Liver (tissue), 9 donors: Measurements from ENCODE around the gene IGF2R. TPM values are rescaled to one million over a fixed set of nuclear protein-coding genes. Genes with fewer than 3 reads are reported as not detected.

Source experiments
- DNase-seq: peaks from one replicate; pipeline ENCODE4 v3.0.0-alpha.2; 2017; ENCODE audit warnings: low spot score
- H3K27ac ChIP-seq, 2 donors: one replicate each; pipeline ENCODE4 v1.7.0; 2013; ENCODE audit warnings: inconsistent platforms in 2 of 2, low read length in 2 of 2, control low read depth in 1 of 2, low read depth in 1 of 2, mild to moderate bottlenecking in 1 of 2
- H3K27me3 ChIP-seq, 4 donors: one replicate each; pipeline versions ENCODE4 v1.6.1 to v1.7.0; 2013; ENCODE audit warnings: low read length in 3 of 4, inconsistent platforms in 1 of 4, mild to moderate bottlenecking in 1 of 4, moderate library complexity in 1 of 4; ENCODE audit not compliant: control insufficient read depth in 4 of 4, insufficient read depth in 4 of 4
- H3K36me3 ChIP-seq, 4 donors: one replicate each; pipeline versions ENCODE4 v1.6.1 to v1.7.0; 2013; ENCODE audit warnings: low read length in 3 of 4, mild to moderate bottlenecking in 3 of 4, low read depth in 1 of 4, moderate library complexity in 1 of 4; ENCODE audit not compliant: control insufficient read depth in 4 of 4, insufficient read depth in 3 of 4
- H3K4me1 ChIP-seq, 4 donors: one replicate each; pipeline versions ENCODE4 v1.6.1 to v1.7.0; 2013; ENCODE audit warnings: low read length in 3 of 4, mild to moderate bottlenecking in 3 of 4, moderate library complexity in 1 of 4; ENCODE audit not compliant: control insufficient read depth in 4 of 4, insufficient read depth in 4 of 4
- H3K4me3 ChIP-seq, 3 donors: one replicate each; pipeline versions ENCODE4 v1.6.1 to v1.7.0; 2013; ENCODE audit warnings: low read length in 3 of 3, control low read depth in 1 of 3, low read depth in 1 of 3, mild to moderate bottlenecking in 1 of 3
- H3K9ac ChIP-seq, 2 donors: one replicate each; pipeline ENCODE4 v1.7.0; 2013; ENCODE audit warnings: low read length in 2 of 2, mild to moderate bottlenecking in 2 of 2, moderate library complexity in 2 of 2, control low read depth in 1 of 2, low read depth in 1 of 2
- H3K9me3 ChIP-seq, 4 donors: one replicate each; pipeline versions ENCODE4 v1.6.1 to v1.7.0; 2013; ENCODE audit warnings: low read length in 3 of 4; ENCODE audit not compliant: control insufficient read depth in 4 of 4
- EGR1 ChIP-seq, 2 donors: IDR thresholded peaks; 2 replicates each; pipeline ENCODE4 v1.6.1; 2016 to 2018; ENCODE audit warnings: antibody characterized with exemption in 2 of 2, low read depth in 2 of 2
- FOXA1 ChIP-seq: IDR thresholded peaks from 2 replicates; pipeline ENCODE4 v1.6.1; 2016; ENCODE audit warnings: antibody characterized with exemption
- FOXA2 ChIP-seq: IDR thresholded peaks from 2 replicates; pipeline ENCODE4 v1.6.1; 2016; ENCODE audit warnings: antibody characterized with exemption
- GABPA ChIP-seq, 2 donors: IDR thresholded peaks in 1 of 2; conservative IDR thresholded peaks in 1 of 2; 2 replicates each; pipeline ENCODE4 v1.6.1; 2016; ENCODE audit warnings: antibody characterized with exemption in 2 of 2, mild to moderate bottlenecking in 1 of 2, moderate library complexity in 1 of 2
- HNF4A ChIP-seq, 2 donors: conservative IDR thresholded peaks; 2 replicates each; pipeline ENCODE4 v1.6.1; 2016; ENCODE audit warnings: antibody characterized with exemption in 2 of 2, mild to moderate bottlenecking in 2 of 2
- HNF4G ChIP-seq: IDR thresholded peaks from 2 replicates; pipeline ENCODE4 v1.6.1; 2016; ENCODE audit warnings: antibody characterized with exemption
- JUND ChIP-seq, 2 donors: IDR thresholded peaks; 2 replicates each; pipeline ENCODE4 v1.6.1; 2016; ENCODE audit warnings: antibody characterized with exemption in 2 of 2
- NR2F2 ChIP-seq: IDR thresholded peaks from 2 replicates; pipeline ENCODE4 v1.6.1; 2016; ENCODE audit warnings: antibody characterized with exemption
- RAD21 ChIP-seq, 2 donors: IDR thresholded peaks; 2 replicates each; pipeline ENCODE4 v1.6.1; 2016; ENCODE audit warnings: antibody characterized with exemption in 2 of 2, mild to moderate bottlenecking in 2 of 2
- RXRA ChIP-seq, 2 donors: IDR thresholded peaks; 2 replicates each; pipeline ENCODE4 v1.6.1; 2017 to 2018; ENCODE audit warnings: antibody characterized with exemption in 2 of 2, mild to moderate bottlenecking in 1 of 2
- SP1 ChIP-seq: IDR thresholded peaks from 2 replicates; pipeline ENCODE4 v1.6.1; 2018; ENCODE audit warnings: antibody characterized with exemption, mild to moderate bottlenecking
- TAF1 ChIP-seq: conservative IDR thresholded peaks from 2 replicates; pipeline ENCODE4 v1.6.1; 2016; ENCODE audit warnings: antibody characterized with exemption, mild to moderate bottlenecking
- YY1 ChIP-seq: IDR thresholded peaks from 2 replicates; pipeline ENCODE4 v1.6.1; 2016; ENCODE audit warnings: antibody characterized with exemption, mild to moderate bottlenecking
- WGBS: extraction: QIAGEN DNeasy Blood & Tissue Kit; methylation state at CpG from one replicate; pipeline ENCODE4 v1.1.7; 2013; 5-methylcytosine and 5-hydroxymethylcytosine counted together
- polyA plus RNA-seq, 2 donors: library from polyadenylated mRNA; stranded (reverse) in 1 of 2; unstranded in 1 of 2; fragments of 200-250 nt in 1 of 2; fragments of >200 nt in 1 of 2; fragmentation: Nextera tagmentation in 1 of 2; extraction: Ambion mirVana in 1 of 2; gene quantifications; one replicate each; pipeline versions ENCODE4 v1.2.1 to v1.2.3, GENCODE V29; 2013 to 2015
- total RNA-seq, 2 donors: library from RNA; depleted of rRNA; stranded (reverse); fragments of >200 nt; gene quantifications; one replicate each; pipeline ENCODE4 v1.2.3, GENCODE V29; 2014
- TF ChIP-seq, protein P1 (sequence below): IDR thresholded peaks from 2 replicates; pipeline ENCODE4 v1.6.1; 2016; ENCODE audit warnings: antibody characterized with exemption
- TF ChIP-seq, protein P2 (sequence below): IDR thresholded peaks from 2 replicates; pipeline ENCODE4 v1.6.1; 2016; ENCODE audit warnings: antibody characterized with exemption, mild to moderate bottlenecking
- TF ChIP-seq, protein P3 (sequence below): IDR thresholded peaks from 2 replicates; pipeline ENCODE4 v1.6.1; 2016; ENCODE audit warnings: antibody characterized with exemption
- TF ChIP-seq, protein P4 (sequence below): fragments of 150-350 bp; IDR thresholded peaks from 2 replicates; pipeline ENCODE4 v1.5.1; 2017; ENCODE audit warnings: improper control_type of control experiment, low read depth, low read length; ENCODE audit not compliant: missing input control
- TF ChIP-seq, protein P5 (sequence below): IDR thresholded peaks from 2 replicates; pipeline ENCODE4 v1.6.1; 2016; ENCODE audit warnings: antibody characterized with exemption
- donor health status: healthy.
- donor health status: healthy.
- donor health status: healthy.
- donor health status: healthy.
- donor health status: healthy.

The IGF2R gene
- total and polyA plus RNA-seq, 4 donors = 16.6 to 84.9 (median 45.7) TPM

DNA sequence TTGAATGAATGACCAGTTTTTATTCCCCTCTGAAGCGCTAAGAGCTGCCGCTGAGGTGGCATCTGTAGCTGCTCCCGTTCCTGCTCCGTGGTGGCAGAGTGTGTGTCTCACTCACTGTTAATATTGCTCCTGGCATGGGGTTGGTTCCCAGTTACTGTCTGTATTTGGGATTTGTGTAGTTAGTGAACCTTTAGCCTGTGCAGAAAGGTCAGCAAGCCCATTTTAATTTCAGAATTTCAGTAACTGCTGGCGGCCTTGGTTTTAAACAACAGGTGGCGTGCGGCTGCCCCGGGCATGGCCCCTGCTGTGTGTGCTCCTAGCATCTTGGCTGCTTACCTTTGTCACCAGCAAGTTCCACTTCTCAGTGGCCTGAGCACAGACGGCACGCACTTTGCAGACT lies 98.7 kb downstream of the IGF2R start:
- Histone ChIP-seq H3K9ac (peak overlapping the region; percentile 15 to 52), H3K27ac (peak overlapping the region; percentile 32 to 64), H3K36me3 (peaks cover 16 to 52% (median 45%) of the 10 kb centered on the region in 4 donors), H3K9me3 (no peaks in the 10 kb centered on the region), H3K27me3 (no peaks in the 10 kb centered on the region), H3K4me1 (peaks cover 0 to 18% (median 8%) of the 10 kb centered on the region in 4 donors), H3K4me3 (no peak overlapping the region)
- DNase-seq = no peak
- TF ChIP-seq EGR1 (IDR thresholded peaks at IDR 0.05; ENCODE audit: low read depth in 2 of 2) (no peak), FOXA2 (peak; percentile 10), HNF4A (conservative IDR thresholded peaks at IDR 0.05) (peak; percentile 47 to 56), YY1 (no peak), JUND (IDR thresholded peaks at IDR 0.05) (no peak), RAD21 (IDR thresholded peaks at IDR 0.05) (peak; percentile 32 to 41), TAF1 (no peak), GABPA (IDR thresholded peaks at IDR 0.05 in 1 of 2, conservative IDR thresholded peaks at IDR 0.05 in 1 of 2) (no peak), RXRA (IDR thresholded peaks at IDR 0.05) (peak; percentile 50 to 66), HNF4G (peak; percentile 7), NR2F2 (no peak), SP1 (no peak), FOXA1 (no peak)
- TF ChIP-seq, protein P1, sequence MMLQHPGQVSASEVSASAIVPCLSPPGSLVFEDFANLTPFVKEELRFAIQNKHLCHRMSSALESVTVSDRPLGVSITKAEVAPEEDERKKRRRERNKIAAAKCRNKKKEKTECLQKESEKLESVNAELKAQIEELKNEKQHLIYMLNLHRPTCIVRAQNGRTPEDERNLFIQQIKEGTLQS = no peak
- TF ChIP-seq, protein P2, sequence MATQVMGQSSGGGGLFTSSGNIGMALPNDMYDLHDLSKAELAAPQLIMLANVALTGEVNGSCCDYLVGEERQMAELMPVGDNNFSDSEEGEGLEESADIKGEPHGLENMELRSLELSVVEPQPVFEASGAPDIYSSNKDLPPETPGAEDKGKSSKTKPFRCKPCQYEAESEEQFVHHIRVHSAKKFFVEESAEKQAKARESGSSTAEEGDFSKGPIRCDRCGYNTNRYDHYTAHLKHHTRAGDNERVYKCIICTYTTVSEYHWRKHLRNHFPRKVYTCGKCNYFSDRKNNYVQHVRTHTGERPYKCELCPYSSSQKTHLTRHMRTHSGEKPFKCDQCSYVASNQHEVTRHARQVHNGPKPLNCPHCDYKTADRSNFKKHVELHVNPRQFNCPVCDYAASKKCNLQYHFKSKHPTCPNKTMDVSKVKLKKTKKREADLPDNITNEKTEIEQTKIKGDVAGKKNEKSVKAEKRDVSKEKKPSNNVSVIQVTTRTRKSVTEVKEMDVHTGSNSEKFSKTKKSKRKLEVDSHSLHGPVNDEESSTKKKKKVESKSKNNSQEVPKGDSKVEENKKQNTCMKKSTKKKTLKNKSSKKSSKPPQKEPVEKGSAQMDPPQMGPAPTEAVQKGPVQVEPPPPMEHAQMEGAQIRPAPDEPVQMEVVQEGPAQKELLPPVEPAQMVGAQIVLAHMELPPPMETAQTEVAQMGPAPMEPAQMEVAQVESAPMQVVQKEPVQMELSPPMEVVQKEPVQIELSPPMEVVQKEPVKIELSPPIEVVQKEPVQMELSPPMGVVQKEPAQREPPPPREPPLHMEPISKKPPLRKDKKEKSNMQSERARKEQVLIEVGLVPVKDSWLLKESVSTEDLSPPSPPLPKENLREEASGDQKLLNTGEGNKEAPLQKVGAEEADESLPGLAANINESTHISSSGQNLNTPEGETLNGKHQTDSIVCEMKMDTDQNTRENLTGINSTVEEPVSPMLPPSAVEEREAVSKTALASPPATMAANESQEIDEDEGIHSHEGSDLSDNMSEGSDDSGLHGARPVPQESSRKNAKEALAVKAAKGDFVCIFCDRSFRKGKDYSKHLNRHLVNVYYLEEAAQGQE = peak; percentile 21
- TF ChIP-seq, protein P3, sequence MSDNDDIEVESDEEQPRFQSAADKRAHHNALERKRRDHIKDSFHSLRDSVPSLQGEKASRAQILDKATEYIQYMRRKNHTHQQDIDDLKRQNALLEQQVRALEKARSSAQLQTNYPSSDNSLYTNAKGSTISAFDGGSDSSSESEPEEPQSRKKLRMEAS = no peak
- TF ChIP-seq, protein P4, sequence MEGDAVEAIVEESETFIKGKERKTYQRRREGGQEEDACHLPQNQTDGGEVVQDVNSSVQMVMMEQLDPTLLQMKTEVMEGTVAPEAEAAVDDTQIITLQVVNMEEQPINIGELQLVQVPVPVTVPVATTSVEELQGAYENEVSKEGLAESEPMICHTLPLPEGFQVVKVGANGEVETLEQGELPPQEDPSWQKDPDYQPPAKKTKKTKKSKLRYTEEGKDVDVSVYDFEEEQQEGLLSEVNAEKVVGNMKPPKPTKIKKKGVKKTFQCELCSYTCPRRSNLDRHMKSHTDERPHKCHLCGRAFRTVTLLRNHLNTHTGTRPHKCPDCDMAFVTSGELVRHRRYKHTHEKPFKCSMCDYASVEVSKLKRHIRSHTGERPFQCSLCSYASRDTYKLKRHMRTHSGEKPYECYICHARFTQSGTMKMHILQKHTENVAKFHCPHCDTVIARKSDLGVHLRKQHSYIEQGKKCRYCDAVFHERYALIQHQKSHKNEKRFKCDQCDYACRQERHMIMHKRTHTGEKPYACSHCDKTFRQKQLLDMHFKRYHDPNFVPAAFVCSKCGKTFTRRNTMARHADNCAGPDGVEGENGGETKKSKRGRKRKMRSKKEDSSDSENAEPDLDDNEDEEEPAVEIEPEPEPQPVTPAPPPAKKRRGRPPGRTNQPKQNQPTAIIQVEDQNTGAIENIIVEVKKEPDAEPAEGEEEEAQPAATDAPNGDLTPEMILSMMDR = no peak
- TF ChIP-seq, protein P5, sequence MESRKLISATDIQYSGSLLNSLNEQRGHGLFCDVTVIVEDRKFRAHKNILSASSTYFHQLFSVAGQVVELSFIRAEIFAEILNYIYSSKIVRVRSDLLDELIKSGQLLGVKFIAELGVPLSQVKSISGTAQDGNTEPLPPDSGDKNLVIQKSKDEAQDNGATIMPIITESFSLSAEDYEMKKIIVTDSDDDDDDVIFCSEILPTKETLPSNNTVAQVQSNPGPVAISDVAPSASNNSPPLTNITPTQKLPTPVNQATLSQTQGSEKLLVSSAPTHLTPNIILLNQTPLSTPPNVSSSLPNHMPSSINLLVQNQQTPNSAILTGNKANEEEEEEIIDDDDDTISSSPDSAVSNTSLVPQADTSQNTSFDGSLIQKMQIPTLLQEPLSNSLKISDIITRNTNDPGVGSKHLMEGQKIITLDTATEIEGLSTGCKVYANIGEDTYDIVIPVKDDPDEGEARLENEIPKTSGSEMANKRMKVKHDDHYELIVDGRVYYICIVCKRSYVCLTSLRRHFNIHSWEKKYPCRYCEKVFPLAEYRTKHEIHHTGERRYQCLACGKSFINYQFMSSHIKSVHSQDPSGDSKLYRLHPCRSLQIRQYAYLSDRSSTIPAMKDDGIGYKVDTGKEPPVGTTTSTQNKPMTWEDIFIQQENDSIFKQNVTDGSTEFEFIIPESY = no peak
- 44% methylated on average over 10 of the region's 10 CpGs for WGBS
